Measurements from ENCODE around the gene SYPL1. TPM values are rescaled to one million over a fixed set of nuclear protein-coding genes. Genes with fewer than 3 reads are reported as not detected.

SYPL1 gene
- 10 to 100 TPM; 40.4 to 53.6 TPM for total RNA-seq
- 10 to 100 TPM; 44.3 to 45.7 TPM for polyA plus RNA-seq (ENCODE audit: insufficient read length in 2 of 2)
- long read RNA-seq, donor 1, transcript SYPL1-202 (5 exons, 2,151 nt), result major isoform, 23 of 27 reads
- long read RNA-seq, donor 1, partial matches to known transcripts, result 0 of 27 reads
- long read RNA-seq, donor 1, other reads (novel, unspliced or antisense), result 0 of 27 reads
- long read RNA-seq, donor 2, transcript SYPL1-202 (5 exons, 2,151 nt), result major isoform, 9 of 9 reads
- long read RNA-seq, donor 2, partial matches to known transcripts, result 0 of 9 reads
- long read RNA-seq, donor 2, other reads (novel, unspliced or antisense), result 0 of 9 reads
- long read RNA-seq, donor 3, transcript SYPL1-202 (5 exons, 2,151 nt), result major isoform, 14 of 16 reads
- long read RNA-seq, donor 3, partial matches to known transcripts, result 0 of 16 reads
- long read RNA-seq, donor 3, other reads (novel, unspliced or antisense), result 0 of 16 reads
- long read RNA-seq, donor 4, transcript SYPL1-202 (5 exons, 2,151 nt), result major isoform, 31 of 32 reads
- long read RNA-seq, donor 4, partial matches to known transcripts, result 0 of 32 reads
- long read RNA-seq, donor 4, other reads (novel, unspliced or antisense), result 0 of 32 reads

DNA sequence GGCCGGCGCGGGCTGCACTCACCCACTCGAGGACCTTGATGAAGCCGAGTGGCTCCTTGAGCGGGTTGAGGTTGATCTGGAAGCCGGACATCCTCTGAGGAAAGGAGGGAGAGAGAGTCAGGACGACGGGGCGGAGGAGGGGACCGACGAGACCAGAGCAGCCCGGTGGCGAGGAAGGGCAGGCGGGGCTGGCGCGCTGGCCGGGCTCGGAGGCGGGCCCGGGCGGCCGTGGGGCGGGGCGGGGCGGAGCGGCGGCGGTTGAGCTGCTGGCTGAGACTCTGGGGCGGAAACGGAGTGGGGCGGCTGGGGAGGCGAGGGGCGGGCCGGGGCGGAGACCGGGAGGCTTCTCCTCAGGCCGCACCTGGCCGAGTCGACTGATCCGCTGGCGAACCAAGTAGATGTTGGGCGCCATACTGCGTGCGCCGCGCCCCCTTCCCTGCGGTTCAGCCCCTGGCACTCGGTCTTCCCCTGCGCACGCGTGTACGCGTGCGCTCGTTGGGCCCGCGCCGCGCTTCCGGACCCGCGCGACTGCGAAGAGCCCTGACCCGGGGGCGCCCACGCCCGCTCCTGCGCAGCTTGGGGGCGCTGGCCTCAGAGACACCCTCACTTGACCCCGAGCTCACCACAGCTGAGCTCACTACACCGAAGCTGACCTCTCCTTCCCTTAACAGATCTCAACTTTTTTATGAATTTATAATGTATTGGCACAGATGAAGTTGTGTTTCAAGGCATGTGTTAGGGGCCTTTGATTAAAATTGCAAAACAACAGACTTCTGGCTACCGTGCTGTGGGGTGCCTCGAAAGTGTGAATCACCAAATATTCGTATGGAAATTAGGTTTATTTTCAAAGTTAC, at the start of gene SYPL1:
Gene SYPL1, minus strand, starts transcription at position 195 of the 854 bp plus-strand sequence. Its CDS starts 104 bp downstream, at position 91.
- peak; percentile 61 to 94 (median 73) for DNase-seq (ENCODE audit: low read depth in 4 of 6, low spot score in 6 of 6)
- H3K27me3 ChIP-seq (ENCODE audit: control insufficient read depth, insufficient read depth, low read length), result no peaks in the 10 kb centered on the region
- H3K9me3 ChIP-seq (ENCODE audit: control insufficient read depth, insufficient read depth, low read length), result no peaks in the 10 kb centered on the region
- peak within 1 kb of the TSS; percentile 88 for H3K27ac ChIP-seq (ENCODE audit: low read depth, low read length)
- peak within 1 kb of the TSS; percentile 72 for H3K4me3 ChIP-seq (ENCODE audit: low read depth, low read length)
- H3K36me3 ChIP-seq (ENCODE audit: control insufficient read depth, insufficient read depth, low read length), result no peaks in the 10 kb centered on the region
- WGBS (ENCODE audit: insufficient coverage), result under 1% methylated on average over 71 of the region's 76 CpGs
- H3K4me1 ChIP-seq (ENCODE audit: control insufficient read depth, insufficient read depth, low read length), result peaks cover 6% of the 10 kb centered on the region

DNA sequence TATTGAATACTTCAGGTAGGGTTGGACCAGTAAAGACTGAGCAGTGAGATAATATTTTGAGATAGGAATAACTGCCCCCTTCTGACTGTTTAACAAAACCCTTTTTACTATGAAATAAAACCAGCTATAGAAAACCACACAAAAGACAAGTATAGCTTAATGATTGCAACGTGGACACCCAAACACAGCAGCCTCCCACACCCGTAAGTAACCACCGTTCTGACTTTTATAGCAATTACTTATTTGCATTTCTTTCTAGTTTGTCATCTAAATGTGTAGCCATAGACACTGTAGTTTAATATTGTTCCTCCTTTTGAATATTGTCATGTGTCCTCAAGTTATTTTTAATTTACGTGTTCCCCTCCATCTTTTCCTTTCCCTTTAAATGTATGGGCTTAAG, 42.9 kb upstream of the SYPL1 start:
- Histone ChIP-seq H3K4me3 (ENCODE audit: low read depth, low read length) (no peak overlapping the region), H3K27ac (ENCODE audit: low read depth, low read length) (no peak overlapping the region), H3K27me3 (ENCODE audit: control insufficient read depth, insufficient read depth, low read length) (no peaks in the 10 kb centered on the region), H3K4me1 (ENCODE audit: control insufficient read depth, insufficient read depth, low read length) (peaks cover 11% of the 10 kb centered on the region), H3K36me3 (ENCODE audit: control insufficient read depth, insufficient read depth, low read length) (no peaks in the 10 kb centered on the region), H3K9me3 (ENCODE audit: control insufficient read depth, insufficient read depth, low read length) (no peaks in the 10 kb centered on the region)
- DNase-seq (ENCODE audit: low read depth in 4 of 6, low spot score in 6 of 6), result no peak
- 100% methylated on average over 2 of the region's 4 CpGs for WGBS (ENCODE audit: insufficient coverage)

DNA sequence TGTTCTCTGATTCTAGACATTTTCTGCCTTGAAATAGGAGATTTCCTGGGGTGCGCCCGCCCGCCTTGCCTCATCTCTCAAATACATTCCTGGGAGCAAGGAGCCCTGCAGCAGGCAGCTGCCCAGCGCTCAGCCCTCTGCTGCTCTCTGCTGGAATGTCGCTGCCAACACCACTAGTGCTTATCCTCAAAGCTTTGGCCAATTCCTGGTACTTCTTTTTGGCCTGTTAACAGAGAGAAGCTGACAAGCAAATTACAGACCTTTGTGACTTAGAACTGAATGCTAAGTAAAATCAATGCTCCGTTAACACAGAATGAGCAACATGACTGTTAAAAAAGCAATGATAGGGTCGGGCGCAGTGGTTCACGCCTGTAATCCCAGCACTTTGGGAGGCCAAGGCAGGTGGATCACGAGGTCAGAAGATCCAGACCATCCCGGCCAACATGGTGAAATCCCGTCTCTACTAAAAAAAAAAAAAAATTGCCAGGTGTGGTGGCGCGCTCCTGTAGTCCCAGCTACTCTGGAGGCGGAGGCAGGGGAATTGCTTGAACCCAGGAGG, 41.9 kb upstream of the SYPL1 start:
- Histone ChIP-seq H3K36me3 (ENCODE audit: control insufficient read depth, insufficient read depth, low read length) (no peaks in the 10 kb centered on the region), H3K27me3 (ENCODE audit: control insufficient read depth, insufficient read depth, low read length) (no peaks in the 10 kb centered on the region), H3K27ac (ENCODE audit: low read depth, low read length) (no peak overlapping the region), H3K4me1 (ENCODE audit: control insufficient read depth, insufficient read depth, low read length) (peaks cover 11% of the 10 kb centered on the region), H3K4me3 (ENCODE audit: low read depth, low read length) (no peak overlapping the region), H3K9me3 (ENCODE audit: control insufficient read depth, insufficient read depth, low read length) (no peaks in the 10 kb centered on the region)
- 37% methylated on average over 11 of the region's 15 CpGs for WGBS (ENCODE audit: insufficient coverage)
- peak; percentile 47 to 94 (median 68) for DNase-seq (ENCODE audit: low read depth in 4 of 6, low spot score in 6 of 6)

DNA sequence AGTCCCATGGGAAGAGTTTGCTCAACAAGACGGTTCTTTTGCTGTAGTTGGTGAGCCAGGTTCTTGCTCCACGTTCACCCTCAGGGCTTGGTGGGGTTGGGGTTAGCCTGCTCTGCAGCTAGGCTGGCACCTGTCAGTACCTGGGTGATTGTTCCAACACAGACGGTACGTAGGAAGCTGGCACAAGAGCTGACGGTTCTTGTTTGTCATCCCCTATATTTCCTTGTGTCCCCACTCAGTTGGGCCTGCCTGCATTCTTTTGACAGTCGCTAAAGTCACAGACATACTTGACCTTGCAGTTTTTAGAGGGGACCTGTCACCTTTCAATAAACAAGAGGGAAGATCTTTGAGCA, 40.2 kb upstream of the SYPL1 start:
- peaks cover 11% of the 10 kb centered on the region for H3K4me1 ChIP-seq (ENCODE audit: control insufficient read depth, insufficient read depth, low read length)
- no peaks in the 10 kb centered on the region for H3K9me3 ChIP-seq (ENCODE audit: control insufficient read depth, insufficient read depth, low read length)
- H3K36me3 ChIP-seq (ENCODE audit: control insufficient read depth, insufficient read depth, low read length), result no peaks in the 10 kb centered on the region
- H3K4me3 ChIP-seq (ENCODE audit: low read depth, low read length), result no peak overlapping the region
- H3K27me3 ChIP-seq (ENCODE audit: control insufficient read depth, insufficient read depth, low read length), result no peaks in the 10 kb centered on the region
- H3K27ac ChIP-seq (ENCODE audit: low read depth, low read length), result no peak overlapping the region
- DNase-seq (ENCODE audit: low read depth in 4 of 6, low spot score in 6 of 6), result no peak
- WGBS (ENCODE audit: insufficient coverage), result 83% methylated on average over 5 of the region's 6 CpGs

DNA sequence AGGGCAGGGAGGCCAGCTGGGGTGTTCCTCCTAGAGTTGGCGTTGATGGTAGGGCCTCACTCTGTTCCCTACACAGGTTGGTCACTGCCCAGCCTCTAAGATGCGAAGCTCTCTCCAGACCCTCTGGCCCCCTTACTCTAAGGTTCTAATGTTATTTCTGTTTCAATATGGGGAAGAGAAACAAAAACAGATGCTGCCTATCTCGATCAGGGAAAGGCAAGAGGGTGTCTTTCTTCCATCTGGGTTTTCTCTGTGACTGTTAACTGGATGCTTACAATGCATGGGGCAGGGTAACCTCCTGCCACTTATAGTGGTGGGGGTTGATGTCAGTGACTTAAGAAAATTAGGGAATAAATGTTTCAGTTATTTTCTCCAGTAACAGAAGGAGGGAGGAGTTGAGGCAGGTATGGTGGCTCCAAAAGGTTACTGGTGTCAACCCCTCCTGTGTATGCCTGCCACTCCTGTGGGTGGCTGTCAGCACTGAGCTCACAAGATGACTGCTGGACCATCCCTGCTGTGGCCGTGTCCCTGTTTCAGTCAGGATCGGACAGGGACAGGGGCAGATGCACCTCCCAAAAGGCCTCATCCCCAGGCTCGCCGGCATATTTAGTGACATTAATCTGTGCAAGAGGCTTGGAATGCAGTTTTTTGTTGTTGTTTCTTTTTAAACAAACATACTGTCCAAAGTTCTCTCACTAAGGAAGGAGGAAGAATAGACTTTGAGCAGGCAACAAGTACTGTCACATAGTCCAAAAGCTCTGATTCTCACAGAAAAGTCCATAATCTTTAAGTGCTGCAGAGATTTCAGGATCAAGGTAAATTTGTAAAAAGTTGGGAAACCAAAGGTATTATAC, 39.6 kb upstream of the SYPL1 start:
- 88% methylated on average over 1 of the region's 7 CpGs for WGBS (ENCODE audit: insufficient coverage)
- Histone ChIP-seq H3K4me3 (ENCODE audit: low read depth, low read length) (no peak overlapping the region), H3K9me3 (ENCODE audit: control insufficient read depth, insufficient read depth, low read length) (no peaks in the 10 kb centered on the region), H3K27ac (ENCODE audit: low read depth, low read length) (no peak overlapping the region), H3K4me1 (ENCODE audit: control insufficient read depth, insufficient read depth, low read length) (peaks cover 11% of the 10 kb centered on the region), H3K27me3 (ENCODE audit: control insufficient read depth, insufficient read depth, low read length) (no peaks in the 10 kb centered on the region), H3K36me3 (ENCODE audit: control insufficient read depth, insufficient read depth, low read length) (no peaks in the 10 kb centered on the region)
- no peak for DNase-seq (ENCODE audit: low read depth in 4 of 6, low spot score in 6 of 6)

DNA sequence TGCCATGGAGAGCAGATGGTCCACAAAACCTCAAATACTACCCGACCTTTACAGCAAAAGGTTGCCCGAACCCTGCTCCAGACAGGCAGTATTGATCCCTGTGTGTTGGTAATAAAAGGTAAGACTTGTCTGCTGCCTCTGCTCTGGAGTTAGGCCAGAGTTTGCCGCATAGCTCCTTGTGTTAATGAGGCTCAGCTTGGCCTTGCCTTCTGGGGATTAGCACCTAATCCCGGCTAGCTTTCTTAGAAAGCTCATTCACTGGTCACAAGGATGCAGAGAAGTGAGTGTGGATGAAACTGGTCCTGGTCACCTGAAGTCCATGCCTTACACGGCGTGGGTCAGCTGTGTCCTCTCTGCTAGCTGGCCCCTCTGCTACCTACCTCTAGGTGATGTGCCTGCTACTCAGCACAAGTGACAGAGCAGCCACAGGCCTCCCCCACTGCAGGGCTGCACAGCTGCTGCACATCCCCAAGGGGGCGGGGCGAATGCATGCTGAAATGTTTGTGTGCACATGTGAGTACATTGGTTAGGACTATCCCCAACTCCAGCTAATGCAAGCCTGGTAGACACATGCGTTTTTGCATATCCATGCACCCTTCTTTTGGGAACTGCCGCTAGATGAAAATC, 31.7 kb upstream of the SYPL1 start:
- 93% methylated on average over 4 of the region's 10 CpGs for WGBS (ENCODE audit: insufficient coverage)
- Histone ChIP-seq H3K9me3 (ENCODE audit: control insufficient read depth, insufficient read depth, low read length) (no peaks in the 10 kb centered on the region), H3K36me3 (ENCODE audit: control insufficient read depth, insufficient read depth, low read length) (no peaks in the 10 kb centered on the region), H3K4me1 (ENCODE audit: control insufficient read depth, insufficient read depth, low read length) (peaks cover 3% of the 10 kb centered on the region), H3K4me3 (ENCODE audit: low read depth, low read length) (no peak overlapping the region), H3K27me3 (ENCODE audit: control insufficient read depth, insufficient read depth, low read length) (no peaks in the 10 kb centered on the region), H3K27ac (ENCODE audit: low read depth, low read length) (no peak overlapping the region)
- DNase-seq (ENCODE audit: low read depth in 4 of 6, low spot score in 6 of 6), result no peak

DNA sequence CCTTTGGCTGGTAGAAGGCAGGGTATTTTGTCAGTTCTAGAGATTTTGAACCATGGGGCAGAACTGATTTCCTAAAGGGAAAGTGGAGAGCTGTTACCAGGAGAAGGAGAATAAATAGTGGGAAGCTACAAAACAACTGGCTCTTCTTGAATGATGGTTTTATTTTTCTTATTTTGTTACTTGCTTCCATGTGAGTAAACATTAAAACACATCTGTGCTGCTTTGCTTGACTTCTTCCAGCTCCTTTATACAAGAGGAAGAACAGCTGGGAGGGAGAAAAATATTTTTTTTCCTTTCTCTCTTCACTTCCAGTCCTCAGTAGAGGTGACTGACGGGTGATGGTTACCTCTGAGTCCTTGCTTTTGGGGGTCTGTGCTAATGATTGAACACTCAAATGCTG, 30.0 kb upstream of the SYPL1 start:
- no peak overlapping the region for H3K4me3 ChIP-seq (ENCODE audit: low read depth, low read length)
- DNase-seq (ENCODE audit: low read depth in 4 of 6, low spot score in 6 of 6), result no peak
- no peaks in the 10 kb centered on the region for H3K36me3 ChIP-seq (ENCODE audit: control insufficient read depth, insufficient read depth, low read length)
- no peak overlapping the region for H3K27ac ChIP-seq (ENCODE audit: low read depth, low read length)
- WGBS (ENCODE audit: insufficient coverage), result no CpG with 5 or more reads among the region's 1 CpG
- H3K9me3 ChIP-seq (ENCODE audit: control insufficient read depth, insufficient read depth, low read length), result no peaks in the 10 kb centered on the region
- no peaks in the 10 kb centered on the region for H3K27me3 ChIP-seq (ENCODE audit: control insufficient read depth, insufficient read depth, low read length)
- H3K4me1 ChIP-seq (ENCODE audit: control insufficient read depth, insufficient read depth, low read length), result peaks cover 3% of the 10 kb centered on the region

DNA sequence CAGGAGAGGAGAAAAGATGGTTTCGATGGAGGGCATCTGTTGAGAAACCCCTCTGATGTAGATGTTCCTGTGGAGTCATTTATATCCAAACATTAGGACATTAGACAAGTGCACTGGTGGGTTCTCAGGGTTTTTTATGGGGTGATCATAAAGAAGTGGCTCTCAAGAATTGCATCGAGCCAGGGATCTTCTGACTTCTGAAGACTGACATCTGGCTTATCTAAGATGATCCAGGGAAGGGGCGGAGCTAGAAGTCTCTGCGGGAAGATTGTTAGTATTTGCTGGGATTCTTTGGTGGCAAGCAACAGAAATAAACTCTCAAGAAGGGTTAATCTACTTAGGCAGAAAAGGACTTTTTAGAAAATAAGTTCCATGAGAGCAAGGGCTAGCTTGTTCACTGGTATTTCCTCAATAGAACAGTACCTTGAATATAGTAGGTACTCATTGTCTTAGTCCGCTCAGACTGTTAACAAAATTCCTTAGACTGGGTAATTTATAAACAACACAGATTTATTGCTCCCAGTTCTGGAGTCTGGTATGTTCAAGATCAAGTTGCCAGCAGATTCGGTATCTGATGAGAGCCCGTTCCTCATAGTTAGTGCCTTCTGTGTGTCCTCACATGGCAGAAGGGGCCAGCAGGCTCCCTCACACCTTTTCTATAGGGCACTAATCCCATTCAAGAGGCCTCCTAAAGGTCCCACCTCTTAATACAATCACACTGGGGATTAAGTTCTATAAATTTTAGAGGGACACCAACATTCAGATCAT, 28.5 kb upstream of the SYPL1 start:
- Histone ChIP-seq H3K9me3 (ENCODE audit: control insufficient read depth, insufficient read depth, low read length) (no peaks in the 10 kb centered on the region), H3K27ac (ENCODE audit: low read depth, low read length) (no peak overlapping the region), H3K36me3 (ENCODE audit: control insufficient read depth, insufficient read depth, low read length) (no peaks in the 10 kb centered on the region), H3K27me3 (ENCODE audit: control insufficient read depth, insufficient read depth, low read length) (no peaks in the 10 kb centered on the region), H3K4me3 (ENCODE audit: low read depth, low read length) (no peak overlapping the region), H3K4me1 (ENCODE audit: control insufficient read depth, insufficient read depth, low read length) (peaks cover 3% of the 10 kb centered on the region)
- WGBS (ENCODE audit: insufficient coverage), result 82% methylated on average over 3 of the region's 7 CpGs
- DNase-seq (ENCODE audit: low read depth in 4 of 6, low spot score in 6 of 6), result no peak
